Breast epithelium (tissue), 4 donors: ENCODE measurements around the gene GNAT2. TPM values are rescaled to one million over a fixed set of nuclear protein-coding genes. Genes with fewer than 3 reads are reported as not detected.

Experiments used
- DNase-seq, 2 donors: peaks; one replicate each; pipeline ENCODE4 v3.0.0-alpha.2; 2019; ENCODE audit warnings: low spot score in 2 of 2
- H3K27ac ChIP-seq, 2 donors: fragments of 200-600 bp; sonication (generic) in 1 of 2; one replicate each; pipeline ENCODE4 v1.5.1; 2016 to 2019; ENCODE audit warnings: mild to moderate bottlenecking in 1 of 2
- H3K27me3 ChIP-seq, 2 donors: fragments of 200-600 bp; sonication (generic) in 1 of 2; one replicate each; pipeline versions ENCODE4 v1.5.1 to v1.6.0; 2017 to 2019; ENCODE audit warnings: control low read depth in 1 of 2, mild to moderate bottlenecking in 1 of 2
- H3K36me3 ChIP-seq: fragments of 200-600 bp; one replicate; pipeline ENCODE4 v1.5.1; 2019
- H3K4me1 ChIP-seq, 2 donors: fragments of 200-600 bp; sonication (generic); one replicate each; pipeline ENCODE4 v1.5.1; 2016 to 2019; ENCODE audit warnings: control low read depth in 1 of 2
- H3K4me3 ChIP-seq, 3 donors: fragments of 200-600 bp; sonication (generic); 1 replicate in 2 of 3; 2 replicates in 1 of 3; pipeline ENCODE4 v1.5.1; 2016 to 2019; ENCODE audit warnings: mild to moderate bottlenecking in 3 of 3, moderate library complexity in 2 of 3
- H3K9me3 ChIP-seq, 2 donors: fragments of 200-600 bp; sonication (generic) in 1 of 2; one replicate each; pipeline ENCODE4 v1.5.1; 2016 to 2019; ENCODE audit warnings: control low read depth in 1 of 2
- CTCF ChIP-seq, 3 donors: fragments of 450-650 bp; IDR thresholded peaks; one replicate each; pipeline ENCODE4 v1.5.1; 2016 to 2017; ENCODE audit warnings: antibody characterized with exemption in 3 of 3, mild to moderate bottlenecking in 3 of 3, moderate library complexity in 3 of 3
- POLR2A ChIP-seq: fragments of 450-650 bp; IDR thresholded peaks from one replicate; pipeline ENCODE4 v1.6.1; 2016; ENCODE audit warnings: antibody characterized with exemption, mild to moderate bottlenecking, moderate library complexity
- POLR2AphosphoS5 ChIP-seq, 3 donors: sonication (generic); formaldehyde crosslinking; IDR thresholded peaks; one replicate each; pipeline ENCODE4 v1.6.1; 2017; ENCODE audit warnings: antibody characterized with exemption in 3 of 3
- intact Hi-C: fragments of 100-400 bp; cut with DNase I; formaldehyde crosslinking; loops from one replicate; pipeline ENCODE4 v1.15.1; 2023; ENCODE audit warnings: low total_unique reads
- total RNA-seq, 3 donors: library from RNA; depleted of rRNA; stranded (reverse); fragments of >200 nt; gene quantifications; one replicate each; pipeline ENCODE4 v1.1.0, GENCODE V29; 2016

The GNAT2 gene
- total RNA-seq, 3 donors from 2014 or later: not detected

- no peak overlapping the region for H3K27ac ChIP-seq
- intact Hi-C loops: loop anchor here (10.0 kb wide), 1 partner anchor 141 kb away; no protein-coding TSS in a partner anchor
- no peaks in the 10 kb centered on the region for H3K27me3 ChIP-seq
- H3K4me1 ChIP-seq: no peaks in the 10 kb centered on the region
- no peak for DNase-seq
- TF ChIP-seq POLR2AphosphoS5 (IDR thresholded peaks at IDR 0.05): no peak
- no peak for TF ChIP-seq POLR2A
- TF ChIP-seq CTCF (IDR thresholded peaks at IDR 0.05): no peak
- H3K36me3 ChIP-seq: no peaks in the 10 kb centered on the region
- no peak overlapping the region for H3K4me3 ChIP-seq
- H3K9me3 ChIP-seq: no peaks in the 10 kb centered on the region
These were observed 14.9 kb upstream of the GNAT2 start for GRCh38 chr1:109634292-109634691.

DNA sequence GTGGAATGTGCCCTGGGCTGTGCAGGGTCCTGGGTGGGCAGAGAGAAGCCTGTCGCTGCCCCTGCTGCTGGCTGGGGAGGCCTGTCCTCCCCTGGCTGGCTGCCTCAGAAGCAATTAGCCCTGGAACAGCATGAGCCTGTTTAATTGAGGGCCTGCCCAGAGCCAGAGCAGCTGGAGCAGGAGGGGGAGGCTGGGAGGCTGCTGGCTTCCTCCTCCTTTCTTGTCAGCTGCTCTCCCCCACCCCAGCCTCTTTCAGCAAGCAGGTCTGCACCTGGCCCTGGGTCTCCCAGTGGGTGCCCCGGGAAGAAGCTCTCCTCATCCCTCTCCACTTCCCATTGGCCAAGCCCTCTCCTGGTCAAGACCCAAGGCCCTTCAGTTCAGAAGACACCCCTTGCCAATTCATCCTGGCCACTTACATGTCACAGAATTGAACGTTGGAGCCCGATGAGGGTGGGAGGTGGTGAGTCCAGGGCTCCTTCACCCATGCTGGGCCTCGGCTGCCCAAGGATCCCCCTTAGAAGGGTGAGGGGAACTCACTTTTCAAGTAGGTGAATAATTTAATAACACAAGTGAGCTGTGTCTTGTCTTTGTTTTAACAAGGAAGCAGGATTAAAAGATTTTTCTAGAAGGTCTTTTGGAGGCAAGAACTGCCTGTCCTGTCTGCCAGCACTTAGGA, 13.4 kb upstream of the GNAT2 start:
- H3K4me1 ChIP-seq: no peaks in the 10 kb centered on the region
- peak overlapping the region in 1 of 2 donors; percentile 48 for H3K27ac ChIP-seq
- H3K36me3 ChIP-seq: no peaks in the 10 kb centered on the region
- H3K27me3 ChIP-seq: no peaks in the 10 kb centered on the region
- no peak overlapping the region for H3K4me3 ChIP-seq
- intact Hi-C loops: loop anchor here (10.0 kb wide), 1 partner anchor 142 kb away; no protein-coding TSS in a partner anchor
- H3K9me3 ChIP-seq: no peaks in the 10 kb centered on the region
- DNase-seq: no peak
- TF ChIP-seq POLR2A (no peak), CTCF (IDR thresholded peaks at IDR 0.05) (no peak), POLR2AphosphoS5 (IDR thresholded peaks at IDR 0.05) (no peak)

DNA sequence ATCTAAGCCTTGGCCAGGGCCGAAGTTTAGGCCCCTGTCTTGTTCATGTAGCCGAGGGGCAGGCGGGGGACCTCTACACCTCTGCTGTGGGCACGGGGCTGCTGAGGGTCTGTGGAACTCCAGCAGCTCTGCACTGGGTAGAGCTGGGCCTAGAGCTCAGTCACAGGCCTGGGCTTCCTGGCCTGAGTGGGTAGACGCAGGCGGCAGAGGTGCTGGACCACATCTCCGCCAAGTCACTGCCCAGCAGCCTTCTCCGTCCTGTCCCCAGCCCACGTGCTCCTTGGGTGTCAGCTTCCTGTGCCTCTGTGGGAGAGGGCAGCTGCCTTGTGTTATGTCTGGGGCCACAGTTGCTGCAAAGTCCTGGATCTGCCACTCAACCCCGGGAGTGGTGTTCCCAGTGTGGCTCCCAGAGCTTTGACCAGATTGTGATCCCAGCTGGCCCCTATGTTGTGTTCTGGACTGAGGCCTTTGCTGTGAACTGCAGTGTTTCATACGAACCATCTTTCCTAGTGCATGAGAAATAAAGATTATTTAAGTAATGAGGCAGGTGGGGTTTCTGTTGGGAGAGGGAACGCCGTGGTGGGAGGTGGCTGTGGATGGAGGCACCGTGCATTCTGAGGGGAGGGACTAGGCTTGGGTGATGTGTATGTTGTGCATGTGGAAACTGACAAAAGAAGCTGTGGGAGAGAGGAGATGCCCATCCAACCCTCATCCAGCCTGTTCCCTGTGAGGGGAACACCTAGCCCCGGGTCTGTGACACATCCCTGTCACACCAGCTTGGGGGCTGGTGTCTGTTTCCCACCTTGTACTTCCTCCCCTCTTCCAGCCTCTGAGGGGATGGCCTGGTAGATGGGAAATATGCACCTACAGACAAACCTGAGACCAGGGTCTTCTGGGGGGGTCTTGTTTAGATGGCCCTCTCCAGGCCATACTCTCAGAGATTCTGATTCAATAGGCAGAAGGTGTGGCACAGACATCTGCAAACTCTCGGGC, 12.4 kb upstream of the GNAT2 start:
- H3K4me1 ChIP-seq: no peaks in the 10 kb centered on the region
- no peaks in the 10 kb centered on the region for H3K36me3 ChIP-seq
- H3K9me3 ChIP-seq: no peaks in the 10 kb centered on the region
- no peak for TF ChIP-seq CTCF (IDR thresholded peaks at IDR 0.05)
- no peak for TF ChIP-seq POLR2AphosphoS5 (IDR thresholded peaks at IDR 0.05)
- TF ChIP-seq POLR2A: no peak
- intact Hi-C loops: loop anchor here (10.0 kb wide), 1 partner anchor 143 kb away; no protein-coding TSS in a partner anchor
- no peak for DNase-seq
- H3K4me3 ChIP-seq: no peak overlapping the region
- H3K27me3 ChIP-seq: no peaks in the 10 kb centered on the region
- H3K27ac ChIP-seq: no peak overlapping the region

- TF ChIP-seq POLR2AphosphoS5 (IDR thresholded peaks at IDR 0.05): no peak
- TF ChIP-seq POLR2A: no peak
- no peak for TF ChIP-seq CTCF (IDR thresholded peaks at IDR 0.05)
- no peak overlapping the region for H3K4me3 ChIP-seq
- H3K9me3 ChIP-seq: no peaks in the 10 kb centered on the region
- H3K27me3 ChIP-seq: no peaks in the 10 kb centered on the region
- intact Hi-C loops: loop anchor here (10.0 kb wide), 1 partner anchor 144 kb away; no protein-coding TSS in a partner anchor
- H3K27ac ChIP-seq: no peak overlapping the region
- no peaks in the 10 kb centered on the region for H3K36me3 ChIP-seq
- DNase-seq: no peak
- no peaks in the 10 kb centered on the region for H3K4me1 ChIP-seq
These were observed 11.6 kb upstream of the GNAT2 start for GRCh38 chr1:109630898-109631512.
